Erythroblast (primary cell): ENCODE data around the gene BMPR2.

Source experiments
- GATA1 ChIP-seq: IDR thresholded peaks from 2 replicates; pipeline ENCODE4 v1.6.1; 2011; ENCODE audit warnings: low read depth, mild to moderate bottlenecking, control low read depth, low read length, moderate library complexity
- POLR2A ChIP-seq: IDR thresholded peaks from 2 replicates; pipeline ENCODE4 v1.6.1; 2011; ENCODE audit warnings: mild to moderate bottlenecking, low read length

DNA sequence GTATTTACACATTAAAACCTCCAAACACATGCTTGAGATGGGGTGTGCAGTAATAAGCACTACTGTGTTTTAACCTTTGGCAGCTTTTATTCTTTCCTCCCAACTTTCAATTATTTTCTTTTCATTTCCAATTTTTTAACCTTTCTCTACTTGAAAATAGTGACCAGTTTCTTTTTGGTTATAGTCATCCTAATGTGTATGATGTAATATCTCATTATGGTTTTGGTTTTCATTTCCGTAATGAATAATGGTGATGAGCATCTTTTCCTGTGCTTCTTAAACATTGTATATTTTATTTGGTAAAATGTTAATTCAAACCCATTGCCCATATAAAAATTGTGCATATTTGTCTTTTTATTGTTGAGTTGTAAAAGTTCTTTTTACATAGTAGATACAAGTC, 103.5 kb downstream of the BMPR2 start:
- TF ChIP-seq POLR2A (no peak), GATA1 (no peak)
